H9 (cell line): ENCODE data around the gene LYST. TPM values are rescaled to one million over a fixed set of nuclear protein-coding genes. Genes with fewer than 3 reads are reported as not detected.
A peak's percentile ranks its signal among the peaks of the same experiment; 100 is the strongest.

ENCODE experiments used
- DNase-seq: peaks from one replicate; pipeline ENCODE4 v3.0.0-alpha.2; 2017
- H2AFZ ChIP-seq: one replicate; pipeline ENCODE4 v1.6.1; 2013; ENCODE audit warnings: mild to moderate bottlenecking, low read length, control low read depth, moderate library complexity
- H2AK5ac ChIP-seq: 2 replicates; pipeline ENCODE4 v1.6.1; 2013; ENCODE audit warnings: low read length, control low read depth, mixed read lengths; ENCODE audit not compliant: insufficient read length
- H2BK120ac ChIP-seq: one replicate; pipeline ENCODE4 v1.6.1; 2013; ENCODE audit warnings: low read depth, mild to moderate bottlenecking, low read length, control low read depth, inconsistent platforms; ENCODE audit not compliant: poor library complexity, severe bottlenecking
- H2BK12ac ChIP-seq: 2 replicates; pipeline ENCODE4 v1.6.1; 2013; ENCODE audit warnings: low read length, control low read depth, mixed read lengths, low read depth; ENCODE audit not compliant: insufficient read length
- H2BK15ac ChIP-seq: 2 replicates; pipeline ENCODE4 v1.6.1; 2013; ENCODE audit warnings: low read depth, low read length, control low read depth
- H2BK20ac ChIP-seq: one replicate; pipeline ENCODE4 v1.6.1; 2013; ENCODE audit warnings: low read depth, mild to moderate bottlenecking, low read length, control low read depth, inconsistent platforms; ENCODE audit not compliant: poor library complexity, severe bottlenecking
- H2BK5ac ChIP-seq: 2 replicates; pipeline ENCODE4 v1.6.1; 2013; ENCODE audit warnings: low read length, control low read depth, mixed read lengths; ENCODE audit not compliant: insufficient read length
- H3K14ac ChIP-seq: 2 replicates; pipeline ENCODE4 v1.6.1; 2013; ENCODE audit warnings: low read length, control low read depth; ENCODE audit not compliant: insufficient read depth
- H3K18ac ChIP-seq: 2 replicates; pipeline ENCODE4 v1.6.1; 2013; ENCODE audit warnings: low read depth, mild to moderate bottlenecking, mixed read lengths, low read length, control low read depth; ENCODE audit not compliant: insufficient read length
- H3K23ac ChIP-seq: 2 replicates; pipeline ENCODE4 v1.6.1; 2013; ENCODE audit warnings: low read length, control low read depth, mixed read lengths, low read depth; ENCODE audit not compliant: insufficient read length
- H3K23me2 ChIP-seq: 2 replicates; pipeline ENCODE4 v1.6.1; 2013; ENCODE audit warnings: low read depth, mild to moderate bottlenecking, mixed read lengths, low read length, control low read depth; ENCODE audit not compliant: insufficient read length, poor library complexity, severe bottlenecking
- H3K27ac ChIP-seq: 2 replicates; pipeline ENCODE4 v1.5.1; 2013; ENCODE audit warnings: low read length, control low read depth, mixed read lengths, low read depth; ENCODE audit not compliant: insufficient read length
- H3K27me3 ChIP-seq: 2 replicates; pipeline ENCODE4 v1.6.1; 2013; ENCODE audit warnings: low read length, control low read depth, inconsistent platforms; ENCODE audit not compliant: insufficient read depth
- H3K4ac ChIP-seq: 2 replicates; pipeline ENCODE4 v1.6.1; 2013; ENCODE audit warnings: low read depth, mild to moderate bottlenecking, control low read depth, inconsistent platforms, low read length, moderate library complexity
- H3K4me1 ChIP-seq: 2 replicates; pipeline ENCODE4 v1.6.1; 2013; ENCODE audit warnings: low read length, control low read depth, inconsistent platforms; ENCODE audit not compliant: insufficient read depth
- H3K4me2 ChIP-seq: 2 replicates; pipeline ENCODE4 v1.6.1; 2013; ENCODE audit warnings: low read length, control low read depth, mixed read lengths; ENCODE audit not compliant: insufficient read length, insufficient read depth
- H3K56ac ChIP-seq: 2 replicates; pipeline ENCODE4 v1.6.1; 2013; ENCODE audit warnings: low read depth, mild to moderate bottlenecking, mixed read lengths, low read length, control low read depth; ENCODE audit not compliant: insufficient read length
- H3K79me1 ChIP-seq: 2 replicates; pipeline ENCODE4 v1.6.1; 2013; ENCODE audit warnings: low read depth, mild to moderate bottlenecking, moderate library complexity, low read length, control low read depth, inconsistent platforms; ENCODE audit not compliant: insufficient read depth, poor library complexity, severe bottlenecking
- H3K79me2 ChIP-seq: 2 replicates; pipeline ENCODE4 v1.6.1; 2013; ENCODE audit warnings: low read length, control low read depth, inconsistent platforms; ENCODE audit not compliant: insufficient read depth
- H3K9ac ChIP-seq: 2 replicates; pipeline ENCODE4 v1.6.1; 2013; ENCODE audit warnings: low read length, control low read depth, mixed read lengths; ENCODE audit not compliant: insufficient read length; ENCODE audit errors: extremely low read depth
- H3K9me3 ChIP-seq: one replicate; pipeline ENCODE4 v1.6.1; 2013; ENCODE audit warnings: low read depth, low read length, inconsistent platforms; ENCODE audit not compliant: control insufficient read depth
- H3T11ph ChIP-seq: one replicate; pipeline ENCODE4 v1.6.1; 2013; ENCODE audit warnings: mild to moderate bottlenecking, low read length, control low read depth, inconsistent platforms
- H4K20me1 ChIP-seq: one replicate; pipeline ENCODE4 v1.6.1; 2013; ENCODE audit not compliant: control insufficient read depth, insufficient read length, insufficient read depth
- H4K5ac ChIP-seq: 2 replicates; pipeline ENCODE4 v1.6.1; 2013; ENCODE audit warnings: low read depth, mild to moderate bottlenecking, mixed read lengths, low read length, control low read depth; ENCODE audit not compliant: insufficient read length
- H4K8ac ChIP-seq: replicated peaks from 2 replicates; pipeline ENCODE4 v1.6.1; 2013; ENCODE audit warnings: low read length, control low read depth, mixed read lengths, low read depth; ENCODE audit not compliant: insufficient read length
- H4K91ac ChIP-seq: 2 replicates; pipeline ENCODE4 v1.6.1; 2013; ENCODE audit warnings: low read depth, mild to moderate bottlenecking, moderate library complexity, mixed read lengths, low read length, control low read depth; ENCODE audit not compliant: insufficient read length
- H3K27ac Mint-ChIP-seq, 3 experiments: 2 replicates in 2 of 3; 3 replicates in 1 of 3; pipeline ENCODE4 v1.8.0; 2020 to 2021; ENCODE audit warnings: mixed read lengths in 3 of 3, mild to moderate bottlenecking in 1 of 3, moderate library complexity in 1 of 3
- H3K27me3 Mint-ChIP-seq: 2 replicates; pipeline ENCODE4 v1.8.0; 2021; ENCODE audit warnings: low read depth, mild to moderate bottlenecking, moderate library complexity, mixed read lengths
- H3K36me3 Mint-ChIP-seq, 3 experiments: 2 replicates in 2 of 3; 3 replicates in 1 of 3; pipeline ENCODE4 v1.8.0; 2020 to 2021; ENCODE audit warnings: low read depth in 3 of 3, mixed read lengths in 3 of 3; ENCODE audit not compliant: insufficient read depth in 1 of 3
- H3K4me1 Mint-ChIP-seq, 2 experiments: 2 replicates each; pipeline ENCODE4 v1.8.0; 2020; ENCODE audit warnings: mixed read lengths in 2 of 2
- H3K4me3 Mint-ChIP-seq, 2 experiments: 2 replicates in 1 of 2; 3 replicates in 1 of 2; pipeline ENCODE4 v1.8.0; 2020 to 2021; ENCODE audit warnings: mild to moderate bottlenecking in 2 of 2, mixed read lengths in 2 of 2, moderate library complexity in 1 of 2
- H3K9me3 Mint-ChIP-seq, 2 experiments: 2 replicates in 1 of 2; 3 replicates in 1 of 2; pipeline ENCODE4 v1.8.0; 2020; ENCODE audit warnings: mild to moderate bottlenecking in 2 of 2, mixed read lengths in 2 of 2, moderate library complexity in 1 of 2
- CTCF ChIP-seq: fragments of 200-600 bp; sonication (generic); conservative IDR thresholded peaks from 3 replicates; pipeline ENCODE4 v1.8.0; 2021; ENCODE audit warnings: antibody characterized with exemption, mild to moderate bottlenecking
- WGBS: extraction: QIAGEN DNeasy Blood & Tissue Kit; methylation state at CpG from one replicate; pipeline ENCODE4 v1.1.7; 2013; ENCODE audit warnings: missing lambda C conversion rate, low lambda C conversion rate, mixed read lengths; ENCODE audit not compliant: insufficient read length; ENCODE audit errors: extremely low coverage; 5-methylcytosine and 5-hydroxymethylcytosine counted together
- total RNA-seq: library from RNA; stranded (reverse); gene quantifications from 2 replicates; pipeline ENCODE4 v1.2.1, GENCODE V29; 2021

Gene LYST
- total RNA-seq, 1 experiment from 2014 or later = 0.13 TPM

DNA sequence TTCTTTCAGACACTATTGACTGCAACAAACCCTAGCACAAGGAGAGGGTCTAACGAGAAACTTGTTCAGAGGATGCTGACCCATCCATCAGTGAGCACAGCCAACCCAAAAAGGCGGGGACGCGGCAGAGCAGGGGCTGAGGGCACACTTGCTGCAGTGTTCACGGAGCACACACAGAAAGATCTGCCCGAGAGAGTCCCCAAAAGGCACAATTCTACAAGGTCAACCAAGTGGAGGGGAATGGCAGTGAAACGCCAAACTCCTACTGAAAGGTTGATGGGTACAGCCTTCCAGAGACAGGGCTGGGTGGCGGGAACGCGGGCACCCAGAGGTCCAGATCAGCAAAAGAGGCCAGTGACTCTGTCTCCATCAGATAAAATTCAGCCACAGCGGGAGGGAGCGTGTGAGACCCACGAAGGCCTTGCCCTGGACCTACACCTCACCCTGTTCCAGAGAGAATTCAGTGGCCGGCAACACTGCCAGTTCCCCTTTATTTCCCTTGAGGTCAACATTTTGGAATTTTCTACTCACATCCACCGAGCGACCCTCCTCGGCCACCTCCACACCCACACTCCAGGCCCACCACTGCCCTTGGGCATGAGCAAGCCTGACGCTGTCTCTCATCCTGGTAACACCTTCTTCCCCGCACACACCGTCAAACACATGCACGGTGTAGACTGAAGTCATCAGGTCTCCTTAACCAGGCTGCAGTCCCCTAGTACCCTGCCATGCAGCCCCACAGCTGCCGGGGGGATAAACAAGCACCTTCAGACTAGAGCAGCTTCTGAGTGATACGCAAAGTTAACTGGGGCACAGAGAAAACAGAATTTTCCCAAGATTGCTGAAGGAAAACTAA is 222.6 kb downstream of the LYST start:
- no peaks in the 10 kb centered on the region for H4K20me1 ChIP-seq
- H2AFZ ChIP-seq = no peak overlapping the region
- H3K79me1 ChIP-seq = no peaks in the 10 kb centered on the region
- no peaks in the 10 kb centered on the region; a peak in 1 of 5 replicates for H3K9me3 Mint-ChIP-seq
- H4K5ac ChIP-seq = no peak overlapping the region
- H2AK5ac ChIP-seq = no peak overlapping the region
- H3K27me3 Mint-ChIP-seq = peaks cover 3% of the 10 kb centered on the region
- no peak overlapping the region for H4K8ac ChIP-seq
- H2BK12ac ChIP-seq = no peak overlapping the region
- WGBS = no CpG with 5 or more reads among the region's 23 CpGs
- H3K9me3 ChIP-seq = no peaks in the 10 kb centered on the region
- H3K27me3 ChIP-seq = no peaks in the 10 kb centered on the region
- peak overlapping the region in 2 of 3 experiments; percentile 11 to 27; a peak in 3 of 7 replicates for H3K27ac Mint-ChIP-seq
- H2BK20ac ChIP-seq = no peak overlapping the region
- H3K36me3 Mint-ChIP-seq = peaks cover 0 to 17% (median 2%) of the 10 kb centered on the region in 3 experiments; a peak in 6 of 7 replicates
- no peak overlapping the region for H3K4ac ChIP-seq
- H3T11ph ChIP-seq = no peak overlapping the region
- H2BK5ac ChIP-seq = no peak overlapping the region
- no peak overlapping the region for H2BK15ac ChIP-seq
- H3K4me1 ChIP-seq = peaks cover 7% of the 10 kb centered on the region; the same call in 1 of the 2 replicates
- no peak overlapping the region for H3K4me3 Mint-ChIP-seq
- peaks cover 52 to 61% of the 10 kb centered on the region in 2 experiments for H3K4me1 Mint-ChIP-seq
- no peak overlapping the region for H3K56ac ChIP-seq
- no peak overlapping the region for H4K91ac ChIP-seq
- no peak overlapping the region for H3K4me2 ChIP-seq
- H2BK120ac ChIP-seq = no peak overlapping the region
- H3K23ac ChIP-seq = no peak overlapping the region
- no peak overlapping the region for H3K18ac ChIP-seq
- no peak for DNase-seq
- no peak overlapping the region for H3K9ac ChIP-seq
- H3K14ac ChIP-seq = no peak overlapping the region
- TF ChIP-seq CTCF = no peak
- no peak overlapping the region for H3K27ac ChIP-seq
- peaks cover 13% of the 10 kb centered on the region; the same call in 1 of the 2 replicates for H3K79me2 ChIP-seq
- H3K23me2 ChIP-seq = peaks cover 10% of the 10 kb centered on the region
